ENCODE results near the gene YPEL3.

YPEL3 gene

DNA sequence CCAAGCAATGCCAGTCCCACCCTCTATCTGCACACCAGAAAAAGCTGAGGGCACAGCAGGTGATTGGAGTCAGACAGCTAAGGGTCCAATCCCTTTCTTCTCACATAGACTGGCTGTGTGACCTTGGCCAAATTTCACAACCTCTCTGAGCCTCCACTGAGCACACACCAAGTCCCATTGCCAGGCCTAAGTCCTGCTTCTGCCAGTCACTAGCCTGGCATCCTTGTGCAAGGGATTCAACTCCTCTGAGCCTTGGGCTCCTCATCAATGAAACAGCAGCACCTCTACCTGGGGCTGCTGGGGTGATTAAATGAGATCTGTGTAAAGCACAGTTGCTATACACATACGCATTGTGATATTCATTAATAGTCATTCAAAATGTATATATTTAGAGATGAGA lies 49.4 kb downstream of the YPEL3 start:
- H3K4me3 ChIP-seq (replicated peaks; ENCODE audit: insufficient read depth, low read length) = no peak overlapping the region
- H3K27ac ChIP-seq (replicated peaks) = no peak overlapping the region
- no peaks in the 10 kb centered on the region for H3K27me3 ChIP-seq (ENCODE audit: insufficient read depth, poor library complexity, severe bottlenecking)
- TF ChIP-seq POLR2AphosphoS5 (IDR thresholded peaks at IDR 0.05; ENCODE audit: low read depth) (no peak), GABPA (IDR thresholded peaks at IDR 0.05; ENCODE audit: low read depth) (no peak), SPI1 (IDR thresholded peaks at IDR 0.05; ENCODE audit: borderline replicate concordance, low read depth) (no peak)
- TF ChIP-seq, protein P1, sequence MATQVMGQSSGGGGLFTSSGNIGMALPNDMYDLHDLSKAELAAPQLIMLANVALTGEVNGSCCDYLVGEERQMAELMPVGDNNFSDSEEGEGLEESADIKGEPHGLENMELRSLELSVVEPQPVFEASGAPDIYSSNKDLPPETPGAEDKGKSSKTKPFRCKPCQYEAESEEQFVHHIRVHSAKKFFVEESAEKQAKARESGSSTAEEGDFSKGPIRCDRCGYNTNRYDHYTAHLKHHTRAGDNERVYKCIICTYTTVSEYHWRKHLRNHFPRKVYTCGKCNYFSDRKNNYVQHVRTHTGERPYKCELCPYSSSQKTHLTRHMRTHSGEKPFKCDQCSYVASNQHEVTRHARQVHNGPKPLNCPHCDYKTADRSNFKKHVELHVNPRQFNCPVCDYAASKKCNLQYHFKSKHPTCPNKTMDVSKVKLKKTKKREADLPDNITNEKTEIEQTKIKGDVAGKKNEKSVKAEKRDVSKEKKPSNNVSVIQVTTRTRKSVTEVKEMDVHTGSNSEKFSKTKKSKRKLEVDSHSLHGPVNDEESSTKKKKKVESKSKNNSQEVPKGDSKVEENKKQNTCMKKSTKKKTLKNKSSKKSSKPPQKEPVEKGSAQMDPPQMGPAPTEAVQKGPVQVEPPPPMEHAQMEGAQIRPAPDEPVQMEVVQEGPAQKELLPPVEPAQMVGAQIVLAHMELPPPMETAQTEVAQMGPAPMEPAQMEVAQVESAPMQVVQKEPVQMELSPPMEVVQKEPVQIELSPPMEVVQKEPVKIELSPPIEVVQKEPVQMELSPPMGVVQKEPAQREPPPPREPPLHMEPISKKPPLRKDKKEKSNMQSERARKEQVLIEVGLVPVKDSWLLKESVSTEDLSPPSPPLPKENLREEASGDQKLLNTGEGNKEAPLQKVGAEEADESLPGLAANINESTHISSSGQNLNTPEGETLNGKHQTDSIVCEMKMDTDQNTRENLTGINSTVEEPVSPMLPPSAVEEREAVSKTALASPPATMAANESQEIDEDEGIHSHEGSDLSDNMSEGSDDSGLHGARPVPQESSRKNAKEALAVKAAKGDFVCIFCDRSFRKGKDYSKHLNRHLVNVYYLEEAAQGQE (IDR thresholded peaks at IDR 0.05; ENCODE audit: insufficient replicate concordance, low read depth) = no peak
- TF ChIP-seq, protein P2, sequence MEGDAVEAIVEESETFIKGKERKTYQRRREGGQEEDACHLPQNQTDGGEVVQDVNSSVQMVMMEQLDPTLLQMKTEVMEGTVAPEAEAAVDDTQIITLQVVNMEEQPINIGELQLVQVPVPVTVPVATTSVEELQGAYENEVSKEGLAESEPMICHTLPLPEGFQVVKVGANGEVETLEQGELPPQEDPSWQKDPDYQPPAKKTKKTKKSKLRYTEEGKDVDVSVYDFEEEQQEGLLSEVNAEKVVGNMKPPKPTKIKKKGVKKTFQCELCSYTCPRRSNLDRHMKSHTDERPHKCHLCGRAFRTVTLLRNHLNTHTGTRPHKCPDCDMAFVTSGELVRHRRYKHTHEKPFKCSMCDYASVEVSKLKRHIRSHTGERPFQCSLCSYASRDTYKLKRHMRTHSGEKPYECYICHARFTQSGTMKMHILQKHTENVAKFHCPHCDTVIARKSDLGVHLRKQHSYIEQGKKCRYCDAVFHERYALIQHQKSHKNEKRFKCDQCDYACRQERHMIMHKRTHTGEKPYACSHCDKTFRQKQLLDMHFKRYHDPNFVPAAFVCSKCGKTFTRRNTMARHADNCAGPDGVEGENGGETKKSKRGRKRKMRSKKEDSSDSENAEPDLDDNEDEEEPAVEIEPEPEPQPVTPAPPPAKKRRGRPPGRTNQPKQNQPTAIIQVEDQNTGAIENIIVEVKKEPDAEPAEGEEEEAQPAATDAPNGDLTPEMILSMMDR (IDR thresholded peaks at IDR 0.05; ENCODE audit: insufficient read depth, low read length) = no peak
- no peak for DNase-seq (ENCODE audit: low read depth in 1 of 2, low spot score in 1 of 2)

DNA sequence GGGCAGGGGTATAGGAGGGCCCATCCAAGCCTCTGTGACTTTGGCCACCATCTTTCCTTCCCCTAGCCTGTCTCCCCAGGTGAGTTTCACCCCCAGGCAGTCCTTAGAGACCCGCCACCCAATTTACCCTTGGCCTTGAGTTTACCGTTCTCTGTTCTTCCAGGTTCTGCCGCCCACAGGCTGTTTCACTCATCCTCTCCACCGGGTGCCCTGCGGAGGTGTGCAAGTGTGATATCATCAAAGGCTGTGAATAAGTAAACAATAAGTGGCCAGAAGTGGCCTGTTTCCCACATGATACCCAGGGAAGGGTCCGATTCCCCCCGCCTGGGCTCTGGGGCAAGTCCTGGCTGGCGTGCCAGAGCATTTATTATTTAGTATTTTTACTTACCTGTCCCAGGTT lies 49.8 kb downstream of the YPEL3 start:
- Histone ChIP-seq H3K27ac (replicated peaks) (no peak overlapping the region), H3K27me3 (ENCODE audit: insufficient read depth, poor library complexity, severe bottlenecking) (no peaks in the 10 kb centered on the region), H3K4me3 (replicated peaks; ENCODE audit: insufficient read depth, low read length) (no peak overlapping the region)
- TF ChIP-seq, protein P2 (IDR thresholded peaks at IDR 0.05; ENCODE audit: insufficient read depth, low read length) = no peak
- no peak for TF ChIP-seq POLR2AphosphoS5 (IDR thresholded peaks at IDR 0.05; ENCODE audit: low read depth)
- TF ChIP-seq GABPA (IDR thresholded peaks at IDR 0.05; ENCODE audit: low read depth) = no peak
- TF ChIP-seq, protein P1 (IDR thresholded peaks at IDR 0.05; ENCODE audit: insufficient replicate concordance, low read depth) = no peak
- no peak for TF ChIP-seq SPI1 (IDR thresholded peaks at IDR 0.05; ENCODE audit: borderline replicate concordance, low read depth)
- no peak for DNase-seq (ENCODE audit: low read depth in 1 of 2, low spot score in 1 of 2)

All from HL-60 (cell line).